ENCODE results near the gene PLEKHA1.

PLEKHA1 gene

DNA sequence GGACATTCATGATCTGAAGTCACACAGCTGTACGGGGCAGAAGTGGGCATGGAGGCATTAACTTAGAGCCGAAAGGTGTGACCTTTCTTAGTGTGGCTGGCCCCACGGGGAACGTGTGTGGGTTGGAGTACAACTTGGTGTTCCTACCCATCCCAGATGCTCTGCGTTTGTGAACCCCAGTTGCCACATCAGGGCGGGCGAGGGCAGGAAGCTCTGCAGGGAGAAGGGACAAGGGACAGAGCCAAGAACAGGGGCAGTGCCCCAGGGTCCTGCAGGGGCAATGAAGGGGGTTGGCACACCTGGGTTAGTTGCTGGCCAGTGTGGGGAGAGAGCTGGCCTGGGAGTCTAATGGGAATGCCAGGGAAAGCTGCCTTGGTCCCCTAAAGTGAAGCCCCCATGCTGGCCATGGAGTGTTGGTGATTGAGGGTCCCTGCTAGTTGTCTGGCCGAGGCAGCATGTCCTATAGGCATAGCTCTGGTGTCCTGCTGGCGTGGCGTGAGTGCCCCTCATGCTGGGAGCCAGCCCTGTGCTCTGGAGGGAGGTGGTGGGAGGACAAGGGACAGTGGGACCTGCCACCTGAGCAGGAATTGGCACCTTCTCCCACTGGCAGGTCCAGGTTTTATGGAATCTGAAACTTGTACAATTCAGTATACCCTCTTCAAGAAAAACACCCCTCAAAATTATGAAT lies 105.8 kb downstream of the PLEKHA1 start:
- no peak for DNase-seq (ENCODE audit: low spot score)

DNA sequence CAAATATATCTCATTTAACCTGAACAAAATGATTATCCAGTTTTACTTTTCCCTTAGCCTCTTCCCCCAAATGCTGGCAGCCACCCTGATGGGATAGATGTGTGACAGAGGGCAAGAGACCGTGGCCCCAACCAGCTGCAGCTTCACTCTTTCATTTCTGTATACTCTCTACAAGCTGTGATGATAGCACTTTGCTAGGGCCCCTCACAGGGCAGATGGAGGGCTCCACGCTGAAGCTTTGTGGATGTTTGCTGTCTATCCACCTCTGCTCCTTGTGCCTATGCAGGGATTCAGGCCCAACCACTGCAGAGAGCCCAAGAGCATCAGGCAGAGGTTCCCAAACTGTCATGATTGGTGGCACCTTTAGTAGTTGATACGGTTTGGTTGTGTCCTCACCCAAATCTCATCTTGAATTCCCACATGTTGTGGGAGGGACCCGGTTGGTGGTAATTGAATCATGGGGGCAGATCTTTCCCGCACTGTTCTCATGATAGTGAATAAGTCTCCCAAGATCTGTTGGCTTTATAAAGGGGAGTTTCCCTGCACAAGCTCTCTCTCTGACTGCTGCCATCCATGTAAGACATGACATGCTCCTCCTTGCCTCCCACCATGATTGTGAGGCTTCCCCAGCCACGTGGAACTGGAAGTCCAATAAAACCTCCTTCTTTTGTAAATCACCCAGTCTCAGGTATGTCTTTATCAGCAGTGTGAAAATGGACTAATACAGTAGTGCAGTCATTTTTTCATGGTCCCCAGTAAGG lies 107.0 kb downstream of the PLEKHA1 start:
- no peak for DNase-seq (ENCODE audit: low spot score)
